GM12878 (cell line): Measurements from ENCODE around the gene CIRBP. TPM values are rescaled to one million over a fixed set of nuclear protein-coding genes. Genes with fewer than 3 reads are reported as not detected.
A peak's percentile ranks its signal among the peaks of the same experiment; 100 is the strongest.

Experiments used
- EP300 ChIP-seq, 2 experiments: fragments of 150-350 bp in 1 of 2; IDR thresholded peaks; 2 replicates each; pipeline ENCODE4 v1.6.1; 2011 to 2012; ENCODE audit warnings: low read depth in 2 of 2, low read length in 2 of 2, borderline replicate concordance in 1 of 2, improper control_type of control experiment in 1 of 2, inconsistent platforms in 1 of 2; ENCODE audit not compliant: control insufficient read depth in 1 of 2
- KAT2A ChIP-seq: conservative IDR thresholded peaks from 2 replicates; pipeline ENCODE4 v1.6.1; 2011; ENCODE audit warnings: low read depth, low read length; ENCODE audit not compliant: control insufficient read depth
- MXI1 ChIP-seq: fragments of 150-350 bp; IDR thresholded peaks from 2 replicates; pipeline ENCODE4 v1.6.1; 2011; ENCODE audit warnings: low read depth, mild to moderate bottlenecking, inconsistent platforms, low read length, improper control_type of control experiment
- NFXL1 ChIP-seq: fragments of 450-650 bp; IDR thresholded peaks from 2 replicates; pipeline ENCODE4 v1.6.1; 2017; ENCODE audit warnings: antibody characterized with exemption, mild to moderate bottlenecking, borderline replicate concordance
- PML ChIP-seq: IDR thresholded peaks from 2 replicates; pipeline ENCODE4 v1.6.1; 2012; ENCODE audit warnings: low read length, inconsistent platforms
- RAD51 ChIP-seq: fragments of 450-650 bp; IDR thresholded peaks from 2 replicates; pipeline ENCODE4 v1.6.1; 2016; ENCODE audit warnings: moderate library complexity, mild to moderate bottlenecking, inconsistent platforms
- RBBP5 ChIP-seq: fragments of 200-600 bp; sonication (generic); conservative IDR thresholded peaks from 2 replicates; pipeline ENCODE4 v1.6.1; 2016
- RCOR1 ChIP-seq: conservative IDR thresholded peaks from 2 replicates; pipeline ENCODE4 v1.6.1; 2012; ENCODE audit warnings: low read depth, low read length, improper control_type of control experiment
- TAF1 ChIP-seq: IDR thresholded peaks from 2 replicates; pipeline ENCODE4 v1.6.1; 2011; ENCODE audit warnings: mild to moderate bottlenecking, low read depth, low read length, borderline replicate concordance
- YBX1 ChIP-seq: fragments of 450-650 bp; IDR thresholded peaks from 2 replicates; pipeline ENCODE4 v1.6.1; 2016; ENCODE audit warnings: antibody characterized with exemption
- polyA plus RNA-seq, 11 experiments: library from polyadenylated mRNA; depleted of rRNA in 4 of 11; unstranded in 6 of 11; stranded (reverse) in 5 of 11; fragments of >200 nt; fragmentation: Nextera tagmentation in 4 of 11; fragmentation: Illumina TruSeq in 1 of 11; extraction: Ambion mirVana in 4 of 11; extraction: Trizol in 1 of 11; gene quantifications; 1 replicate in 1 of 11; 2 replicates in 10 of 11; pipeline versions ENCODE4 v1.2.1 to v1.2.3, GENCODE V29; 2011 to 2016; ENCODE audit warnings: inconsistent platforms in 2 of 11, missing spikeins in 2 of 11, low read depth in 1 of 11
- total RNA-seq, 4 experiments: library from RNA; depleted of rRNA in 3 of 4; stranded (reverse); fragments of >200 nt in 3 of 4; fragmentation: Illumina TruSeq in 1 of 4; extraction: Trizol in 1 of 4; gene quantifications; 2 replicates each; pipeline versions ENCODE4 v1.2.1 to v1.2.3, GENCODE V29; 2013 to 2021
- TF ChIP-seq, protein P1 (sequence below): fragments of 150-350 bp; IDR thresholded peaks from 2 replicates; pipeline ENCODE4 v1.6.1; 2016; ENCODE audit warnings: low read depth, low read length
- TF ChIP-seq, protein P2 (sequence below): IDR thresholded peaks from 2 replicates; pipeline ENCODE4 v1.6.1; 2011; ENCODE audit warnings: borderline replicate concordance, low read depth, mild to moderate bottlenecking, moderate library complexity, low read length; ENCODE audit not compliant: insufficient read depth, poor library complexity, severe bottlenecking
- TF ChIP-seq, protein P3 (sequence below): fragments of 450-650 bp; IDR thresholded peaks from 2 replicates; pipeline ENCODE4 v1.6.1; 2016; ENCODE audit warnings: mild to moderate bottlenecking, moderate library complexity, borderline replicate concordance
- TF ChIP-seq, protein P4 (sequence below): fragments of 150-350 bp; IDR thresholded peaks from 2 replicates; pipeline ENCODE4 v1.6.1; 2014; ENCODE audit warnings: mild to moderate bottlenecking, low read depth, low read length
- TF ChIP-seq, protein P5 (sequence below): IDR thresholded peaks from 2 replicates; pipeline ENCODE4 v1.6.1; 2012; ENCODE audit warnings: low read depth, low read length, improper control_type of control experiment
- TF ChIP-seq, protein P6 (sequence below): IDR thresholded peaks from 2 replicates; pipeline ENCODE4 v1.6.1; 2012; ENCODE audit warnings: low read depth, low read length, improper control_type of control experiment

Gene CIRBP
- total and polyA plus RNA-seq, 10 of the 15 experiments (the other 5 are each of a cell fraction or from before 2014, with no cell fraction given) = 27.6 to 335 (median 229) TPM

DNA sequence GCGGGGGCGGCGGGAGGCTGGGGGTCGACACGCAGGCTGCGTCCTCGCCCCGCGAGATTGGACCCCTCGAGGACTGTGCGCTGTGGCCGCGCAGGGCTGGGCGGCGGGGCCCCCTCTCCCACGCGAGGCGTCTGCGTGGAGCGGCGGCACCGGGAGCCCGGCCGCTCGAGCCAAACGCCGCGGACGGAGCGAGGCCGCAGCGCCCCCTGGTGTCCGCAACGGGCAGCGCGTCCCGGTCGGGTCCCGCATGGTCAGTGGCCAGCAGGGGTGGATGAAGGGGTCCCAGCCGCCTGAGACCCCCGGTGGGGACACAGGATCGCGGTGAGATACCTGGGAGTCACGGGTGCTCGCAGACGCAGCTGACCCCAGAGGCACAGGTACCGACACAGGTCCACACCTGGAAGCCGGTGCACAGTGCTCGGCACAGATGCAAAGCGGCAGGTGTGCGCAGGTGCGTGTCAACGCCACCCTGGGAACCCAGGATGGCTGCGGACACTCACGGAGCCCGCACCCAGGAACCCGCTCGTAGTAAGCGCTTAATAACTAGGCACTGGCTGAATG lies 2.1 kb upstream of the CIRBP start (continued):
- TF ChIP-seq, protein P1, sequence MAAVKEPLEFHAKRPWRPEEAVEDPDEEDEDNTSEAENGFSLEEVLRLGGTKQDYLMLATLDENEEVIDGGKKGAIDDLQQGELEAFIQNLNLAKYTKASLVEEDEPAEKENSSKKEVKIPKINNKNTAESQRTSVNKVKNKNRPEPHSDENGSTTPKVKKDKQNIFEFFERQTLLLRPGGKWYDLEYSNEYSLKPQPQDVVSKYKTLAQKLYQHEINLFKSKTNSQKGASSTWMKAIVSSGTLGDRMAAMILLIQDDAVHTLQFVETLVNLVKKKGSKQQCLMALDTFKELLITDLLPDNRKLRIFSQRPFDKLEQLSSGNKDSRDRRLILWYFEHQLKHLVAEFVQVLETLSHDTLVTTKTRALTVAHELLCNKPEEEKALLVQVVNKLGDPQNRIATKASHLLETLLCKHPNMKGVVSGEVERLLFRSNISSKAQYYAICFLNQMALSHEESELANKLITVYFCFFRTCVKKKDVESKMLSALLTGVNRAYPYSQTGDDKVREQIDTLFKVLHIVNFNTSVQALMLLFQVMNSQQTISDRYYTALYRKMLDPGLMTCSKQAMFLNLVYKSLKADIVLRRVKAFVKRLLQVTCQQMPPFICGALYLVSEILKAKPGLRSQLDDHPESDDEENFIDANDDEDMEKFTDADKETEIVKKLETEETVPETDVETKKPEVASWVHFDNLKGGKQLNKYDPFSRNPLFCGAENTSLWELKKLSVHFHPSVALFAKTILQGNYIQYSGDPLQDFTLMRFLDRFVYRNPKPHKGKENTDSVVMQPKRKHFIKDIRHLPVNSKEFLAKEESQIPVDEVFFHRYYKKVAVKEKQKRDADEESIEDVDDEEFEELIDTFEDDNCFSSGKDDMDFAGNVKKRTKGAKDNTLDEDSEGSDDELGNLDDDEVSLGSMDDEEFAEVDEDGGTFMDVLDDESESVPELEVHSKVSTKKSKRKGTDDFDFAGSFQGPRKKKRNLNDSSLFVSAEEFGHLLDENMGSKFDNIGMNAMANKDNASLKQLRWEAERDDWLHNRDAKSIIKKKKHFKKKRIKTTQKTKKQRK = no peak
- no peak for TF ChIP-seq YBX1
- no peak for TF ChIP-seq TAF1
- no peak for TF ChIP-seq RAD51
- TF ChIP-seq MXI1 = 0 out of 2 replicates have a peak, but pooled peaks have one; percentile 38
- TF ChIP-seq, protein P2, sequence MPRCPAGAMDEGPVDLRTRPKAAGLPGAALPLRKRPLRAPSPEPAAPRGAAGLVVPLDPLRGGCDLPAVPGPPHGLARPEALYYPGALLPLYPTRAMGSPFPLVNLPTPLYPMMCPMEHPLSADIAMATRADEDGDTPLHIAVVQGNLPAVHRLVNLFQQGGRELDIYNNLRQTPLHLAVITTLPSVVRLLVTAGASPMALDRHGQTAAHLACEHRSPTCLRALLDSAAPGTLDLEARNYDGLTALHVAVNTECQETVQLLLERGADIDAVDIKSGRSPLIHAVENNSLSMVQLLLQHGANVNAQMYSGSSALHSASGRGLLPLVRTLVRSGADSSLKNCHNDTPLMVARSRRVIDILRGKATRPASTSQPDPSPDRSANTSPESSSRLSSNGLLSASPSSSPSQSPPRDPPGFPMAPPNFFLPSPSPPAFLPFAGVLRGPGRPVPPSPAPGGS = no peak
- TF ChIP-seq, protein P3, sequence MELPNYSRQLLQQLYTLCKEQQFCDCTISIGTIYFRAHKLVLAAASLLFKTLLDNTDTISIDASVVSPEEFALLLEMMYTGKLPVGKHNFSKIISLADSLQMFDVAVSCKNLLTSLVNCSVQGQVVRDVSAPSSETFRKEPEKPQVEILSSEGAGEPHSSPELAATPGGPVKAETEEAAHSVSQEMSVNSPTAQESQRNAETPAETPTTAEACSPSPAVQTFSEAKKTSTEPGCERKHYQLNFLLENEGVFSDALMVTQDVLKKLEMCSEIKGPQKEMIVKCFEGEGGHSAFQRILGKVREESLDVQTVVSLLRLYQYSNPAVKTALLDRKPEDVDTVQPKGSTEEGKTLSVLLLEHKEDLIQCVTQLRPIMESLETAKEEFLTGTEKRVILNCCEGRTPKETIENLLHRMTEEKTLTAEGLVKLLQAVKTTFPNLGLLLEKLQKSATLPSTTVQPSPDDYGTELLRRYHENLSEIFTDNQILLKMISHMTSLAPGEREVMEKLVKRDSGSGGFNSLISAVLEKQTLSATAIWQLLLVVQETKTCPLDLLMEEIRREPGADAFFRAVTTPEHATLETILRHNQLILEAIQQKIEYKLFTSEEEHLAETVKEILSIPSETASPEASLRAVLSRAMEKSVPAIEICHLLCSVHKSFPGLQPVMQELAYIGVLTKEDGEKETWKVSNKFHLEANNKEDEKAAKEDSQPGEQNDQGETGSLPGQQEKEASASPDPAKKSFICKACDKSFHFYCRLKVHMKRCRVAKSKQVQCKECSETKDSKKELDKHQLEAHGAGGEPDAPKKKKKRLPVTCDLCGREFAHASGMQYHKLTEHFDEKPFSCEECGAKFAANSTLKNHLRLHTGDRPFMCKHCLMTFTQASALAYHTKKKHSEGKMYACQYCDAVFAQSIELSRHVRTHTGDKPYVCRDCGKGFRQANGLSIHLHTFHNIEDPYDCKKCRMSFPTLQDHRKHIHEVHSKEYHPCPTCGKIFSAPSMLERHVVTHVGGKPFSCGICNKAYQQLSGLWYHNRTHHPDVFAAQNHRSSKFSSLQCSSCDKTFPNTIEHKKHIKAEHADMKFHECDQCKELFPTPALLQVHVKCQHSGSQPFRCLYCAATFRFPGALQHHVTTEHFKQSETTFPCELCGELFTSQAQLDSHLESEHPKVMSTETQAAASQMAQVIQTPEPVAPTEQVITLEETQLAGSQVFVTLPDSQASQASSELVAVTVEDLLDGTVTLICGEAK = no peak
- TF ChIP-seq RBBP5 = no peak
- TF ChIP-seq EP300 (IDR thresholded peaks at IDR 0.05; ENCODE audit: borderline replicate concordance in 1 of 2, control insufficient read depth in 1 of 2, low read depth in 2 of 2, low read length in 2 of 2) = no peak
- TF ChIP-seq RCOR1 = no peak
- TF ChIP-seq NFXL1 = no peak; the same call in 1 of the 2 replicates
- TF ChIP-seq KAT2A = no peak
- TF ChIP-seq, protein P4, sequence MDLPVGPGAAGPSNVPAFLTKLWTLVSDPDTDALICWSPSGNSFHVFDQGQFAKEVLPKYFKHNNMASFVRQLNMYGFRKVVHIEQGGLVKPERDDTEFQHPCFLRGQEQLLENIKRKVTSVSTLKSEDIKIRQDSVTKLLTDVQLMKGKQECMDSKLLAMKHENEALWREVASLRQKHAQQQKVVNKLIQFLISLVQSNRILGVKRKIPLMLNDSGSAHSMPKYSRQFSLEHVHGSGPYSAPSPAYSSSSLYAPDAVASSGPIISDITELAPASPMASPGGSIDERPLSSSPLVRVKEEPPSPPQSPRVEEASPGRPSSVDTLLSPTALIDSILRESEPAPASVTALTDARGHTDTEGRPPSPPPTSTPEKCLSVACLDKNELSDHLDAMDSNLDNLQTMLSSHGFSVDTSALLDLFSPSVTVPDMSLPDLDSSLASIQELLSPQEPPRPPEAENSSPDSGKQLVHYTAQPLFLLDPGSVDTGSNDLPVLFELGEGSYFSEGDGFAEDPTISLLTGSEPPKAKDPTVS = no peak
- no peak for TF ChIP-seq PML
- TF ChIP-seq, protein P5, sequence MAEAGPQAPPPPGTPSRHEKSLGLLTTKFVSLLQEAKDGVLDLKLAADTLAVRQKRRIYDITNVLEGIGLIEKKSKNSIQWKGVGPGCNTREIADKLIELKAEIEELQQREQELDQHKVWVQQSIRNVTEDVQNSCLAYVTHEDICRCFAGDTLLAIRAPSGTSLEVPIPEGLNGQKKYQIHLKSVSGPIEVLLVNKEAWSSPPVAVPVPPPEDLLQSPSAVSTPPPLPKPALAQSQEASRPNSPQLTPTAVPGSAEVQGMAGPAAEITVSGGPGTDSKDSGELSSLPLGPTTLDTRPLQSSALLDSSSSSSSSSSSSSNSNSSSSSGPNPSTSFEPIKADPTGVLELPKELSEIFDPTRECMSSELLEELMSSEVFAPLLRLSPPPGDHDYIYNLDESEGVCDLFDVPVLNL = no peak
- TF ChIP-seq, protein P6, sequence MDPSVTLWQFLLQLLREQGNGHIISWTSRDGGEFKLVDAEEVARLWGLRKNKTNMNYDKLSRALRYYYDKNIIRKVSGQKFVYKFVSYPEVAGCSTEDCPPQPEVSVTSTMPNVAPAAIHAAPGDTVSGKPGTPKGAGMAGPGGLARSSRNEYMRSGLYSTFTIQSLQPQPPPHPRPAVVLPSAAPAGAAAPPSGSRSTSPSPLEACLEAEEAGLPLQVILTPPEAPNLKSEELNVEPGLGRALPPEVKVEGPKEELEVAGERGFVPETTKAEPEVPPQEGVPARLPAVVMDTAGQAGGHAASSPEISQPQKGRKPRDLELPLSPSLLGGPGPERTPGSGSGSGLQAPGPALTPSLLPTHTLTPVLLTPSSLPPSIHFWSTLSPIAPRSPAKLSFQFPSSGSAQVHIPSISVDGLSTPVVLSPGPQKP = no peak
